ENCODE measurements around the gene TBCCD1. TPM values are rescaled to one million over a fixed set of nuclear protein-coding genes. Genes with fewer than 3 reads are reported as not detected.

The TBCCD1 gene
- total and polyA plus RNA-seq, 2 donors (not counting 1 experiment from before 2014, with no cell fraction given) = 13.7 to 16.8 TPM

DNA sequence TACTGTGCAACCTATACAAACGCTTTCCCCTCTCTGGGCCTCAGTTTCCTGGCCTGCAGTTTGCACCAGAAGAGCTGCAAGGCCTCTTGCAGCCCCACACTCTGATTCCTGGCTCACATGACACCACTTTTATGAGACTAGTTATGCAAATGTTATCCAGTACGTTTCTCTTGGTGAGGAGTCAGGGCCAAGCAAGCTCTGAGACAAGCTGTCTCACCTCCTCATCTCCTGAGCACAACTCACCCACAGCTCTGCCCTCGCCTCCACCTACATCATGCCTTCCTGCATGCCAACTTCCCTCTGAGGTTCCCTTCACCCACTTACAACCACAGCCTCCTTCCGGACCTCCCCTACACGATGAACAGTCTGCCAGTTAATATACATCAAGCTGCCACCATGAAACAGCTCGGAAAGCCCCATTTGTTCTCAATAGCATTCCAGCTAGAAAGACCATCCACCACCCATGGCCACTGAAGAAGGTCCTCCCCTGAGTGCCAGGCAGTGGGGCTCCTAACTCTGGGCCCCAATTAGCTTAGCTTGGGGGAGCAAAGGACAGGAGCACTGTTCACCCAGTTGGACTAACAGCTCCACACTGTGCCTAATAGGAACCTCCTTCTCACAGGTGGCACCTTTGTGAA lies 48.0 kb downstream of the TBCCD1 start:
- no peaks in the 10 kb centered on the region for H3K36me3 ChIP-seq (ENCODE audit: control insufficient read depth, insufficient read depth, low read length)
- no peaks in the 10 kb centered on the region for H3K4me1 ChIP-seq (ENCODE audit: control insufficient read depth, extremely low read depth, insufficient read depth, low read length)
- no peak overlapping the region for H2AFZ ChIP-seq (ENCODE audit: low read length)
- H4K20me1 ChIP-seq (ENCODE audit: control insufficient read depth, extremely low read depth, insufficient read depth, low read length) = no peaks in the 10 kb centered on the region
- H3K27me3 ChIP-seq (ENCODE audit: control insufficient read depth, insufficient read depth, low read length) = no peaks in the 10 kb centered on the region
- H3K27ac ChIP-seq (ENCODE audit: insufficient read depth, low read length) = no peak overlapping the region
- no peak for DNase-seq (ENCODE audit: low read depth in 2 of 2)
- H3K4me3 ChIP-seq (replicated peaks in 1 of 4; ENCODE audit: control extremely low read depth in 1 of 4, insufficient read depth in 1 of 4, low read depth in 3 of 4, low read length in 4 of 4) = no peak overlapping the region
- no peaks in the 10 kb centered on the region for H3K9me3 ChIP-seq (ENCODE audit: control insufficient read depth, insufficient read depth, low read depth, low read length)
- TF ChIP-seq CTCF (conservative IDR thresholded peaks at IDR 0.05 in 1 of 2, IDR thresholded peaks at IDR 0.05 in 1 of 2; ENCODE audit: low read depth in 1 of 2, low read length in 2 of 2) (no peak), EZH2 (IDR thresholded peaks at IDR 0.05; ENCODE audit: low read length, missing control alignments) (no peak)
- H3K4me2 ChIP-seq (ENCODE audit: extremely low read depth, insufficient read depth, low read length) = no peak overlapping the region
- no peak overlapping the region for H3K9ac ChIP-seq (ENCODE audit: insufficient read depth, low read length)
- no peaks in the 10 kb centered on the region for H3K79me2 ChIP-seq (ENCODE audit: control insufficient read depth, insufficient read depth, low read length)

DNA sequence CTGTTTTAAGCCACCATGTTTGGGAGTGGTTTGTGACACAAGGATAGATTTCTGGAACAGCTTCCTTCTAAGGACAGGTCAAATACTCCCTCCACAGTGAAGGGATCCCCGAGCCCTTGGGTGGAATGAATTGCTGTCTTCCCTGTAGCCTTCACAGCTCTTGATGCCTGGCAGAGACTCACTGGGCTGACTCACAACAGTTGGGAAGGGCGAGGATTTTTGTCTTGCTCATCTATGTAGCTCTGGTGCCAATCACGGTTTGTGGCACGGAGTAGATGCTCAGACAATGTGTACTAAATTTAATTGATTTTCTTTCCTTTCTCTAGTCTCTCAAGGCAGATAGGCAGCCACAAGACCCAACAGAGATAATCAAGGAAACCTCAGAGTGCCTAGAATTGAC lies 49.9 kb downstream of the TBCCD1 start:
- Histone ChIP-seq H3K9me3 (ENCODE audit: control insufficient read depth, insufficient read depth, low read depth, low read length) (no peaks in the 10 kb centered on the region), H4K20me1 (ENCODE audit: control insufficient read depth, extremely low read depth, insufficient read depth, low read length) (no peaks in the 10 kb centered on the region), H3K27ac (ENCODE audit: insufficient read depth, low read length) (no peak overlapping the region), H3K4me2 (ENCODE audit: extremely low read depth, insufficient read depth, low read length) (no peak overlapping the region), H3K79me2 (ENCODE audit: control insufficient read depth, insufficient read depth, low read length) (no peaks in the 10 kb centered on the region), H3K36me3 (ENCODE audit: control insufficient read depth, insufficient read depth, low read length) (no peaks in the 10 kb centered on the region), H3K4me3 (replicated peaks in 1 of 4; ENCODE audit: control extremely low read depth in 1 of 4, insufficient read depth in 1 of 4, low read depth in 3 of 4, low read length in 4 of 4) (no peak overlapping the region), H3K27me3 (ENCODE audit: control insufficient read depth, insufficient read depth, low read length) (no peaks in the 10 kb centered on the region), H2AFZ (ENCODE audit: low read length) (no peak overlapping the region), H3K9ac (ENCODE audit: insufficient read depth, low read length) (no peak overlapping the region), H3K4me1 (ENCODE audit: control insufficient read depth, extremely low read depth, insufficient read depth, low read length) (no peaks in the 10 kb centered on the region)
- no peak for TF ChIP-seq EZH2 (IDR thresholded peaks at IDR 0.05; ENCODE audit: low read length, missing control alignments)
- no peak for TF ChIP-seq CTCF (conservative IDR thresholded peaks at IDR 0.05 in 1 of 2, IDR thresholded peaks at IDR 0.05 in 1 of 2; ENCODE audit: low read depth in 1 of 2, low read length in 2 of 2)
- no peak for DNase-seq (ENCODE audit: low read depth in 2 of 2)

DNA sequence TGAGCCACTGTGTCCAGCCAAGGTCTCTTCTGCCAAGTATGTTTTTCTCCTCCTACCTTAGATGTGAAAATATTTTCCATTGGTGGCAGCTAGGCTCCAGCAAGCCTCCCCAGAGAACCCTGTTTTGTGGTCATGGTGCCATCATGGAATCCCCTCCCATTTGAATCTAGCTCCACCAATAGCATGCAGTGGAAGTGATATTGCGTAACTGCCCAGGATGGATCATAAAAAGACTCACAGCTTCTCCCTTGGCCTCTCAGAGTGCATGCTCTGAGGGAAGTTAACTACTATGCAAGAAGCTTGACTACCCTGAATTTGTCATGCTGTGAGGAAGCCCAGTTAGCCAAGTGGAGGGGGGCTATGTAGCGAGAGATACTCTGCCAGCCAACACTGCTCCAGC lies 50.5 kb downstream of the TBCCD1 start:
- Histone ChIP-seq H3K4me2 (ENCODE audit: extremely low read depth, insufficient read depth, low read length) (no peak overlapping the region), H3K36me3 (ENCODE audit: control insufficient read depth, insufficient read depth, low read length) (no peaks in the 10 kb centered on the region), H3K27ac (ENCODE audit: insufficient read depth, low read length) (no peak overlapping the region), H3K9ac (ENCODE audit: insufficient read depth, low read length) (no peak overlapping the region), H3K4me3 (replicated peaks in 1 of 4; ENCODE audit: control extremely low read depth in 1 of 4, insufficient read depth in 1 of 4, low read depth in 3 of 4, low read length in 4 of 4) (no peak overlapping the region), H2AFZ (ENCODE audit: low read length) (no peak overlapping the region), H3K79me2 (ENCODE audit: control insufficient read depth, insufficient read depth, low read length) (no peaks in the 10 kb centered on the region), H3K27me3 (ENCODE audit: control insufficient read depth, insufficient read depth, low read length) (peaks cover 3% of the 10 kb centered on the region), H4K20me1 (ENCODE audit: control insufficient read depth, extremely low read depth, insufficient read depth, low read length) (no peaks in the 10 kb centered on the region), H3K4me1 (ENCODE audit: control insufficient read depth, extremely low read depth, insufficient read depth, low read length) (no peaks in the 10 kb centered on the region), H3K9me3 (ENCODE audit: control insufficient read depth, insufficient read depth, low read depth, low read length) (no peaks in the 10 kb centered on the region)
- no peak for DNase-seq (ENCODE audit: low read depth in 2 of 2)
- TF ChIP-seq CTCF (conservative IDR thresholded peaks at IDR 0.05 in 1 of 2, IDR thresholded peaks at IDR 0.05 in 1 of 2; ENCODE audit: low read depth in 1 of 2, low read length in 2 of 2) (no peak), EZH2 (IDR thresholded peaks at IDR 0.05; ENCODE audit: low read length, missing control alignments) (no peak)
